NCI-H526 treated with DMSO at 0.1 percent for 48 hours (cell line): ENCODE results near the gene SND1.

ENCODE experiments used
- DNase-seq: peaks from one replicate; lab custom pipeline; 2025; lab: John Stamatoyannopoulos, UW

SND1 gene

GRCh38 chr7:127651556-127652332 is at the start of gene SND1:
Gene SND1 (plus strand): TSS chr7:127652194. CDS start chr7:127652374, 180 bp downstream.
- peak; percentile 99 for DNase-seq

- DNase-seq = no peak
Measured at GRCh38 chr7:127608446-127608845, 43.5 kb upstream of the SND1 start.

- DNase-seq = no peak
Measured at GRCh38 chr7:127609297-127609696, 42.7 kb upstream of the SND1 start.

GRCh38 chr7:127612263-127612662 is 39.7 kb upstream of the SND1 start:
- no peak for DNase-seq

GRCh38 chr7:127616724-127617123 is 35.3 kb upstream of the SND1 start:
- no peak for DNase-seq

GRCh38 chr7:127618042-127618441 is 34.0 kb upstream of the SND1 start, which contains the start of gene PAX4:
Gene PAX4 (minus strand): TSS chr7:127618142. CDS start chr7:127615928, 2,214 bp downstream.
- no peak for DNase-seq

- DNase-seq = no peak
Measured at GRCh38 chr7:127618775-127619174, 33.2 kb upstream of the SND1 start.

- no peak for DNase-seq
Measured at GRCh38 chr7:127619681-127620405, 32.2 kb upstream of the SND1 start.

- no peak for DNase-seq
Measured at GRCh38 chr7:127620406-127621233, 31.4 kb upstream of the SND1 start.

GRCh38 chr7:127625331-127625730 is 26.7 kb upstream of the SND1 start:
- no peak for DNase-seq

- no peak for DNase-seq
Measured at GRCh38 chr7:127628445-127628844, 23.5 kb upstream of the SND1 start.

GRCh38 chr7:127629268-127629854 is 22.6 kb upstream of the SND1 start:
- DNase-seq = peak; percentile 22

- DNase-seq = no peak
Measured at GRCh38 chr7:127632276-127632910, 19.6 kb upstream of the SND1 start.

GRCh38 chr7:127635659-127636285 is 16.2 kb upstream of the SND1 start:
- DNase-seq = no peak

- DNase-seq = no peak
Measured at GRCh38 chr7:127638197-127638596, 13.8 kb upstream of the SND1 start.

GRCh38 chr7:127644484-127644883 is 7.5 kb upstream of the SND1 start:
- no peak for DNase-seq

GRCh38 chr7:127647636-127648035 is 4.4 kb upstream of the SND1 start:
- no peak for DNase-seq

GRCh38 chr7:127648986-127649385 is 3.0 kb upstream of the SND1 start:
- no peak for DNase-seq

- DNase-seq = no peak
Measured at GRCh38 chr7:127650847-127651555, 993 bp upstream of the SND1 start.
